GM23338 (cell line): ENCODE results near the gene ARPC2. TPM values are rescaled to one million over a fixed set of nuclear protein-coding genes. Genes with fewer than 3 reads are reported as not detected.

Experiments used
- ATAC-seq: fragments of 200-7000 bp; cut with Tn5 transposase; 3 replicates; pipeline ENCODE4 v1.9.1; 2020
- DNase-seq: peaks from one replicate; pipeline ENCODE4 v3.0.0-alpha.2; 2015; ENCODE audit warnings: low spot score
- H2AFZ ChIP-seq: fragments of 200-600 bp; sonication (generic); 2 replicates; pipeline ENCODE4 v1.8.0; 2016; ENCODE audit warnings: antibody characterized with exemption, mild to moderate bottlenecking, moderate library complexity
- H3F3A ChIP-seq: fragments of 200-600 bp; sonication (generic); replicated peaks from 2 replicates; pipeline ENCODE4 v1.8.0; 2017; ENCODE audit warnings: antibody characterized with exemption, mixed run types, low read depth
- H3K27ac ChIP-seq: fragments of 200-600 bp; sonication (generic); 2 replicates; pipeline ENCODE4 v1.6.1; 2016; ENCODE audit warnings: low read depth
- H3K27me3 ChIP-seq: fragments of 200-600 bp; sonication (generic); 2 replicates; pipeline ENCODE4 v1.8.0; 2016; ENCODE audit warnings: mild to moderate bottlenecking, mixed run types, moderate library complexity; ENCODE audit not compliant: insufficient read depth
- H3K36me3 ChIP-seq: fragments of 200-600 bp; sonication (generic); 2 replicates; pipeline ENCODE4 v1.8.0; 2016; ENCODE audit warnings: mild to moderate bottlenecking; ENCODE audit not compliant: insufficient read depth
- H3K4me1 ChIP-seq: fragments of 200-600 bp; sonication (generic); 2 replicates; pipeline ENCODE4 v1.8.0; 2016; ENCODE audit warnings: mild to moderate bottlenecking, moderate library complexity; ENCODE audit not compliant: insufficient read depth
- H3K4me2 ChIP-seq: fragments of 200-600 bp; sonication (generic); 2 replicates; pipeline ENCODE4 v1.7.1; 2017; ENCODE audit warnings: mixed run types
- H3K4me3 ChIP-seq: fragments of 200-600 bp; sonication (generic); 2 replicates; pipeline ENCODE4 v1.6.1; 2016; ENCODE audit warnings: mixed run types
- H3K79me2 ChIP-seq: fragments of 200-600 bp; sonication (generic); replicated peaks from 2 replicates; pipeline ENCODE4 v1.8.0; 2017; ENCODE audit warnings: mild to moderate bottlenecking; ENCODE audit not compliant: insufficient read depth
- H3K9me2 ChIP-seq: fragments of 200-600 bp; sonication (generic); 2 replicates; pipeline ENCODE4 v1.8.0; 2017; ENCODE audit not compliant: insufficient read depth
- H4K20me1 ChIP-seq: fragments of 200-600 bp; sonication (generic); replicated peaks from 2 replicates; pipeline ENCODE4 v1.8.0; 2017; ENCODE audit warnings: mild to moderate bottlenecking; ENCODE audit not compliant: insufficient read depth
- H3K27ac Mint-ChIP-seq: 2 replicates; pipeline ENCODE4 v1.8.0; 2020; ENCODE audit warnings: inconsistent platforms, mild to moderate bottlenecking, moderate library complexity, mixed read lengths
- H3K27me3 Mint-ChIP-seq: 3 replicates; pipeline ENCODE4 v1.8.0; 2022; ENCODE audit warnings: low read depth, mild to moderate bottlenecking, moderate library complexity, mixed read lengths, inconsistent platforms; ENCODE audit not compliant: insufficient read depth, poor library complexity
- H3K36me3 Mint-ChIP-seq: 3 replicates; pipeline ENCODE4 v1.8.0; 2021; ENCODE audit warnings: low read depth, mild to moderate bottlenecking, inconsistent platforms, moderate library complexity, mixed read lengths
- H3K4me1 Mint-ChIP-seq: 3 replicates; pipeline ENCODE4 v1.8.0; 2020; ENCODE audit warnings: mild to moderate bottlenecking, inconsistent platforms, mixed read lengths
- H3K4me3 Mint-ChIP-seq: 3 replicates; pipeline ENCODE4 v1.8.0; 2021; ENCODE audit warnings: moderate library complexity, mild to moderate bottlenecking, inconsistent platforms, mixed read lengths
- H3K9me3 Mint-ChIP-seq: 3 replicates; pipeline ENCODE4 v1.8.0; 2020; ENCODE audit warnings: moderate library complexity, mild to moderate bottlenecking, inconsistent platforms, mixed read lengths
- CREB1 ChIP-seq: fragments of 250-450 bp; sonication (Bioruptor Pico); IDR thresholded peaks from 2 replicates; pipeline ENCODE4 v1.5.0; 2020; ENCODE audit warnings: low read depth, mild to moderate bottlenecking, moderate library complexity
- CTCF ChIP-seq, 2 experiments: fragments of 200-600 bp in 1 of 2; sonication (generic) in 1 of 2; conservative IDR thresholded peaks; 2 replicates each; pipeline versions ENCODE4 v1.5.1 to v1.6.1; 2016 to 2017; ENCODE audit warnings: antibody characterized with exemption in 2 of 2, low read depth in 2 of 2, mild to moderate bottlenecking in 2 of 2, moderate library complexity in 1 of 2
- ETS1 ChIP-seq: IDR thresholded peaks from 2 replicates; pipeline ENCODE4 v1.6.1; 2016; ENCODE audit warnings: antibody characterized with exemption
- EZH2 ChIP-seq: fragments of 200-600 bp; sonication (generic); IDR thresholded peaks from one replicate; pipeline ENCODE4 v1.8.0; 2017; ENCODE audit warnings: antibody characterized with exemption, mild to moderate bottlenecking, low read depth; ENCODE audit not compliant: unreplicated experiment
- EZH2phosphoT487 ChIP-seq: fragments of 200-600 bp; sonication (generic); IDR thresholded peaks from one replicate; pipeline ENCODE4 v1.8.1; 2018; ENCODE audit warnings: antibody characterized with exemption; ENCODE audit not compliant: unreplicated experiment
- JUNB ChIP-seq: IDR thresholded peaks from one replicate; pipeline ENCODE4 v1.6.1; 2016; ENCODE audit warnings: antibody characterized with exemption; ENCODE audit not compliant: unreplicated experiment
- NANOG ChIP-seq: IDR thresholded peaks from 2 replicates; pipeline ENCODE4 v1.6.1; 2016; ENCODE audit warnings: antibody characterized with exemption, borderline replicate concordance
- POLR2AphosphoS5 ChIP-seq: IDR thresholded peaks from 2 replicates; pipeline ENCODE4 v1.6.1; 2016; ENCODE audit warnings: antibody characterized with exemption, low read depth
- STAT1 ChIP-seq: IDR thresholded peaks from one replicate; pipeline ENCODE4 v1.6.1; 2016; ENCODE audit warnings: antibody characterized with exemption; ENCODE audit not compliant: unreplicated experiment
- ZNF114 ChIP-seq: fragments of 250-450 bp; sonication (Bioruptor Pico); IDR thresholded peaks from 2 replicates; pipeline ENCODE4 v1.5.0; 2020; ENCODE audit warnings: mild to moderate bottlenecking, moderate library complexity
- ZNF331 ChIP-seq: fragments of 250-450 bp; sonication (Bioruptor Pico); IDR thresholded peaks from 2 replicates; pipeline ENCODE4 v1.5.0; 2020; ENCODE audit warnings: low read depth, mild to moderate bottlenecking, moderate library complexity
- ZNF462 ChIP-seq: fragments of 250-450 bp; sonication (Bioruptor Pico); IDR thresholded peaks from 2 replicates; pipeline ENCODE4 v1.5.0; 2020; ENCODE audit warnings: mild to moderate bottlenecking, moderate library complexity
- polyA plus RNA-seq: library from polyadenylated mRNA; unstranded; fragments of >200 nt; fragmentation: Nextera tagmentation; extraction: Ambion mirVana; gene quantifications from 2 replicates; pipeline ENCODE4 v1.2.1, GENCODE V29; 2016
- total RNA-seq: library from RNA; depleted of rRNA; stranded (reverse); fragments of >200 nt; shearing (Covaris generic); gene quantifications from 2 replicates; pipeline ENCODE4 v1.2.3, GENCODE V29; 2014

Gene ARPC2
- total and polyA plus RNA-seq, 2 experiments from 2014 or later, result 217 to 271 TPM

GRCh38 chr2:218249691-218250090, 32.7 kb downstream of the ARPC2 start (continued):
- TF ChIP-seq CTCF (conservative IDR thresholded peaks at IDR 0.05; ENCODE audit: low read depth in 2 of 2), result no peak

- H2AFZ ChIP-seq, result no peak overlapping the region
- Mint-ChIP-seq H3K36me3 (peaks cover 80% of the 10 kb centered on the region), H3K27me3 (peaks cover 9% of the 10 kb centered on the region), H3K4me3 (no peak overlapping the region), H3K27ac (no peak overlapping the region), H3K4me1 (peaks cover 3% of the 10 kb centered on the region; the same call in 2 of the 3 replicates), H3K9me3 (no peaks in the 10 kb centered on the region)
- no peaks in the 10 kb centered on the region for H3K4me1 ChIP-seq
- peaks cover 6% of the 10 kb centered on the region; the same call in 1 of the 2 replicates for H3F3A ChIP-seq
- H3K36me3 ChIP-seq, result peaks cover 73% of the 10 kb centered on the region
- H3K4me2 ChIP-seq, result no peak overlapping the region
- no peak for DNase-seq
- H3K9me2 ChIP-seq, result no peaks in the 10 kb centered on the region
- H3K79me2 ChIP-seq, result peaks cover 4% of the 10 kb centered on the region; the same call in 1 of the 2 replicates
- H3K27ac ChIP-seq, result no peak overlapping the region
- no peaks in the 10 kb centered on the region for H3K27me3 ChIP-seq
- H3K4me3 ChIP-seq, result no peak overlapping the region
- H4K20me1 ChIP-seq, result peaks cover 13% of the 10 kb centered on the region
- ATAC-seq, result no peak
- no peak for TF ChIP-seq EZH2
- TF ChIP-seq ZNF462, result no peak
- no peak for TF ChIP-seq JUNB
- TF ChIP-seq ETS1, result no peak
- TF ChIP-seq CTCF (conservative IDR thresholded peaks at IDR 0.05; ENCODE audit: low read depth in 2 of 2), result no peak
- no peak for TF ChIP-seq NANOG
- no peak for TF ChIP-seq ZNF114 (CRISPR knock-in tag)
- TF ChIP-seq CREB1 (CRISPR knock-in tag), result no peak
- TF ChIP-seq ZNF331, result no peak
- no peak for TF ChIP-seq STAT1
- TF ChIP-seq EZH2phosphoT487, result no peak
- no peak for TF ChIP-seq POLR2AphosphoS5
These were observed 35.7 kb downstream of the ARPC2 start for GRCh38 chr2:218252509-218253231.
